ENCODE measurements around the gene MYO7B. TPM values are rescaled to one million over a fixed set of nuclear protein-coding genes. Genes with fewer than 3 reads are reported as not detected.

The MYO7B gene
- total and polyA plus RNA-seq, 12 donors: 0.13 to 1.5 (median 0.32) TPM; not detected in 1

DNA sequence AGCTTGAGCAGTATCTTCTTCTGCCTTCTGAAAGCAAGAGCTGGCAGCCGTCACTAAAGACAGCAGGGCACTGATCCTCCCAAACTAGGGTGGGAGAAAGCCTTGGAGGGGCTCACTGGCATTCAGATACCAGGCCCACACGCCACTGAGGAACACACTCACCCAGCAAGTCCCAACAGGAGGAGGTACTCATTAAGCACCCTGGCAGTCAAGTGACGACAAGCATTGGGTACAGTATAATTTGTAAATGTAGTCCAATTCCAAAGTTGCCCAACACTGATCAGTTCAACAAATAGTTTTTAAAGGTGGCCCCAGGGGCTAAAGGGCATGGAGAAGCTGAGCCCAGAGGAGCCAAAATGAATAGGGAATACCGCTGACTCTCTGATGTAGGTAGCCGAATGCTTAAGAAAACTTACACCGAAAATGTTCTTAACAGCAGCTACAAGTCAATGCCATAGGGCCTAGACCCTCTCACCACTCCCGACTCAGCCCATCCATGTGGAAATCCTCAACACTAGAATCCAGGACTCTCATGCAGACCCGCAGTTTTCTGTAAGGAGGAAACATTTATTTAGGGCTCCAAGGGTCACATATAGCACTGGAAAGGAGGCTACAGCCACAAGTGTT, 129.9 kb downstream of the MYO7B start:
- H3K27me3 ChIP-seq: peaks cover 11% of the 10 kb centered on the region
- H3K27ac ChIP-seq: peak overlapping the region in 2 of 5 donors; percentile 34 to 83
- no peaks in the 10 kb centered on the region for H3K4me1 ChIP-seq (replicated peaks in 1 of 2)
- no peaks in the 10 kb centered on the region for H3K36me3 ChIP-seq (replicated peaks in 1 of 2)
- peak in 1 of 7 donors; percentile 41 for DNase-seq
- TF ChIP-seq, protein P1, sequence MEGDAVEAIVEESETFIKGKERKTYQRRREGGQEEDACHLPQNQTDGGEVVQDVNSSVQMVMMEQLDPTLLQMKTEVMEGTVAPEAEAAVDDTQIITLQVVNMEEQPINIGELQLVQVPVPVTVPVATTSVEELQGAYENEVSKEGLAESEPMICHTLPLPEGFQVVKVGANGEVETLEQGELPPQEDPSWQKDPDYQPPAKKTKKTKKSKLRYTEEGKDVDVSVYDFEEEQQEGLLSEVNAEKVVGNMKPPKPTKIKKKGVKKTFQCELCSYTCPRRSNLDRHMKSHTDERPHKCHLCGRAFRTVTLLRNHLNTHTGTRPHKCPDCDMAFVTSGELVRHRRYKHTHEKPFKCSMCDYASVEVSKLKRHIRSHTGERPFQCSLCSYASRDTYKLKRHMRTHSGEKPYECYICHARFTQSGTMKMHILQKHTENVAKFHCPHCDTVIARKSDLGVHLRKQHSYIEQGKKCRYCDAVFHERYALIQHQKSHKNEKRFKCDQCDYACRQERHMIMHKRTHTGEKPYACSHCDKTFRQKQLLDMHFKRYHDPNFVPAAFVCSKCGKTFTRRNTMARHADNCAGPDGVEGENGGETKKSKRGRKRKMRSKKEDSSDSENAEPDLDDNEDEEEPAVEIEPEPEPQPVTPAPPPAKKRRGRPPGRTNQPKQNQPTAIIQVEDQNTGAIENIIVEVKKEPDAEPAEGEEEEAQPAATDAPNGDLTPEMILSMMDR (IDR thresholded peaks at IDR 0.05): no peak
- no peak for TF ChIP-seq POLR2A (IDR thresholded peaks at IDR 0.05)
- no peak overlapping the region for H3K4me3 ChIP-seq
- intact Hi-C loops (cut with DNase I): no loop called here
- no peaks in the 10 kb centered on the region for H3K9me3 ChIP-seq (replicated peaks in 1 of 3)
- 76 to 96% (median 87%) methylated on average over 8 of the region's 8 CpGs for WGBS, 4 donors

DNA sequence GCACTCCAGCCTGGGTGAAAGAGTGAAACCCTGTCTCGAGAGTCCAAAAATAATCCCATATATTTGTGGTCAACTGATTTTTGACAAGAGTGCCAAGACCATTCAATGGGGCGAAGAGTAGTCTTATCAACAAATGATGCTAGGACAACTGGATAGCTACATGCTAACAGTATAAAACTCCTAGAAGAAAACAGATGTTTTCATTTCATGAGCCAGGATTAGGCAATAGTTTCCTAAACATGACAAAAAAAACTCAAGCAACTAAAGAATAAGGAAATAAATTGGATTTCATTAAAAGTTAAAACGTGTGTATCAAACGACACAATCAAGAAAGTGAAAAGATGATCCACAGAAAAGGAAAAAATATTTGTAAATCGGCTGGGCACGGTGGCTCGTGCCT, 133.6 kb downstream of the MYO7B start:
- TF ChIP-seq, protein P1 (IDR thresholded peaks at IDR 0.05): no peak
- no peak for TF ChIP-seq POLR2A (IDR thresholded peaks at IDR 0.05)
- H3K27me3 ChIP-seq: peaks cover 12% of the 10 kb centered on the region
- no peaks in the 10 kb centered on the region for H3K9me3 ChIP-seq (replicated peaks in 1 of 3)
- no peaks in the 10 kb centered on the region for H3K4me1 ChIP-seq (replicated peaks in 1 of 2)
- no peaks in the 10 kb centered on the region for H3K36me3 ChIP-seq (replicated peaks in 1 of 2)
- DNase-seq: no peak
- intact Hi-C loops (cut with DNase I): no loop called here
- 80 to 85% (median 83%) methylated on average over 7 of the region's 7 CpGs for WGBS, 4 donors
- no peak overlapping the region for H3K4me3 ChIP-seq
- H3K27ac ChIP-seq: no peak overlapping the region

DNA sequence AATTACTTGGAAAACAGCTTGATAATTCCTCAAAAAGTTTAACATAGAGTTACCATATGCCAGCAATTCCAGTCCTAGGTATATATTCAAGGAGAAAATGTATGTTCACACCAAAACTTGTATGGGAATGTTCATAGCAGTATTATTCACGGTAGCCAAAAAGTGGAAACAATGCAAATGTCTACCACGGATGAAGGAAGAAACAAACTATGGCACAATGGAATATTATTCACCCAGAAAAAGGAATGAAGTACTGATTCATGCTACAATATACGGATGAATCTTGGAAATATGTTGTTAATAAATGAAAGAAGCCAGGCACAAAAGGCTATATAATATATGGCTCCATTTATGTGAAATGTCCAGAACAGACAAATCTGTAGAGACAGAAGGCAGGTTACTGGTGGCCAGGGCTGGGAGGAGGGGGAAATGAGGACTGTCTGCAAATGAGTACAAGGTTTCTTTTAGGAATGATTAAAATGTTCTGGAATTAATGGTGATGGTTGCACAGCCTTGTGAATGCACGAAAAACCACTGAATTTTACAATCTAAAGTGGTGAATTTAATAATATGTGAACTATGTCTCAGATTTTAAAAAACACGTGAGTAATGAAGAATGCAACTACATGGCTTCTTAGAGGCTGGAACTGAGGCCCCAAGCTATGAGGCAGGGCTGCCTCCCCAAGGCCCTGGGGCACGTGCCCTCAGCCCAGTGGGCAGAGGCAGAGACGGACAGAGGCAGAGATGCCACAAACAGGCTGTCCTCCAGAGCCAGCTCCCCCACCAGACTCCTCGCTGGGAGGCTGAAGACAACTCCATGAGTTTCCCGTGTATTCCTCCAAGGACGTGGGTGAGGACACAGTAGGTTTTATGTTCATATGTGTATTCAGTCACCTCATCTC, 134.8 kb downstream of the MYO7B start:
- H3K9me3 ChIP-seq (replicated peaks in 1 of 3): no peaks in the 10 kb centered on the region
- intact Hi-C loops (cut with DNase I): no loop called here
- WGBS, 4 donors: 73 to 81% (median 75%) methylated on average over 10 of the region's 10 CpGs

DNA sequence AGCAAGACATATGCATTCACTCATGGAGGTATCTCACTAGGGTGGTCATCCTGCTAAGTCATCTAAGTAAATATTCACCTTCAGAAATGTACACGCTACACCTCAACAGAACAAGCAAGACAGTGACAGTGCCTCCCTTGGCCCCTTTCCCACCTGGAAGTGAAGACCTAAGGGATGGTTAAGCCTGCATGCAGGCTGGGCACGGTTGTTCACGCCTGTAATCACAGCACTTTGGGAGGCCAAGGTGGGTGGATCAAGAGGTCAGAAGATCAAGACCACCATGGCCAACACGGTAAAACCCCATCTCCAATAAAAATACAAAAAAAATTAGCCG, 135.4 kb downstream of the MYO7B start:
- H3K4me3 ChIP-seq: no peak overlapping the region
- peaks cover 7 to 13% of the 10 kb centered on the region in 2 donors for H3K4me1 ChIP-seq (replicated peaks in 1 of 2)
- no peaks in the 10 kb centered on the region for H3K36me3 ChIP-seq (replicated peaks in 1 of 2)
- DNase-seq: no peak
- 80 to 87% (median 82%) methylated on average over 5 of the region's 5 CpGs for WGBS, 4 donors
- no peak overlapping the region for H3K27ac ChIP-seq
- H3K27me3 ChIP-seq: peaks cover 10% of the 10 kb centered on the region
- no peak for TF ChIP-seq POLR2A (IDR thresholded peaks at IDR 0.05)
- TF ChIP-seq, protein P1 (IDR thresholded peaks at IDR 0.05): no peak
- intact Hi-C loops (cut with DNase I): no loop called here
- H3K9me3 ChIP-seq (replicated peaks in 1 of 3): no peaks in the 10 kb centered on the region

More for the DNA sequence above, 134.8 kb downstream of the MYO7B start:
- Histone ChIP-seq H3K27me3 (peaks cover 10% of the 10 kb centered on the region), H3K4me3 (no peak overlapping the region), H3K27ac (no peak overlapping the region), H3K36me3 (replicated peaks in 1 of 2) (no peaks in the 10 kb centered on the region), H3K4me1 (replicated peaks in 1 of 2) (peaks cover under 1 to 7% of the 10 kb centered on the region in 2 donors)
- DNase-seq: no peak
- TF ChIP-seq, protein P1 (IDR thresholded peaks at IDR 0.05): no peak
- no peak for TF ChIP-seq POLR2A (IDR thresholded peaks at IDR 0.05)
